CD4-positive, alpha-beta T cell treated with Interleukin-1 beta for 1 hour (primary cell): ENCODE results near the gene ZNF629.

Experiments used
- DNase-seq, 2 donors: peaks; one replicate each; pipeline ENCODE4 v3.0.0-alpha.2; 2020 to 2022

The ZNF629 gene

DNA sequence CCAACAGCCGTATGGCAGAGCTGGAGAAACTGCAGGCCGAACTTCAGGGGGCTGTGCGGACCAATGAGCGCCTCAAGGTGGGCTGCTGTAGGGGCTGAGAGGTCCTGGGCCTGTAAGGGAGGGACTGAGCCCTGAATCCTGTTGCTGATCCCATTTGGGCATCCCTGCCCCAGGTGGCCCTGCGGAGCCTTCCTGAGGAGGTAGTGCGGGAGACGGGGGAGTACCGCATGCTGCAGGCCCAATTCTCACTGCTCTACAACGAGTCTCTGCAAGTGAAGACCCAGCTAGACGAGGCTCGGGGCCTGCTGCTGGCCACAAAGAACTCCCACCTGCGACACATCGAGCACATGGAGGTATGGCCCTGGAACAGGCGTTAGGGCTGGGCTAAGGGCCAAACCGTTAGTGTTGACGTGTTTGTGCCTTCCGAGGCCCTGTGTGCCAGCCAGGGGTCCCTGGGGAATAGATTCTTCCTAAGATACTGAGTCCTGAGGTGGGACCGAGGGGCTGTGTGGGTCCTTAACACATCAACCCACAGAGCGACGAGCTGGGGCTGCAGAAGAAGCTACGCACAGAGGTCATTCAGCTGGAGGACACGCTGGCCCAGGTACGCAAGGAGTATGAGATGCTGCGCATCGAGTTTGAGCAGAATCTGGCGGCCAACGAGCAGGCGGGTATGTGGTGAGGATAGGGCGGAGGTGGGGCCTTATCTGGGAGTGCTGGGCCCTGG, 20.6 kb downstream of the ZNF629 start:
- DNase-seq = no peak

DNA sequence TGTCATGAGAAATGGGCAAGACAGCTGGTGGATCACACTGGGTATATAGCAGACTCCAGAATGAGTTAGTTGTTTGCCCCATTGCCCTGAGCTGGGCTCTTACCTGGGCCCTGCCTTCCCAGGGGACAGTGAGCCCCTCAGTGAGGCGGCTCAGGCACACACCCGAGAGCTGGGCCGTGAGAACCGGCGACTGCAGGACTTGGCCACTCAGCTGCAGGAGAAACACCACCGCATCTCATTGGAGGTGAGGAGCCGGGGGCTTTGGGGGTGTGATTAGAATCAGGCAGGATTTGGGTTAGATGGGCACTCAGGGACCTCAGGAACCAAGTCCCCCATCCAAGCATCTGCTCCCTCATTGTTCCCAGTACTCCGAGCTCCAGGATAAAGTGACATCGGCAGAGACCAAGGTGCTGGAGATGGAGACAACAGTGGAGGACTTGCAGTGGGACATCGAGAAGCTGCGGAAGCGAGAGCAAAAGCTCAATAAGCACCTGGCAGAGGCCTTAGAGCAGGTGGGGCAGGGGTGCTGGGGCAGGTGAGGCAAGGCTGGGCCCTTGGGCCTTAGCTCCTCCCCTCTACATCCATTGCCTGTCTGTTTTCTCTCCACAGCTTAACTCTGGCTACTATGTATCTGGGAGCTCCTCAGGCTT, 22.1 kb downstream of the ZNF629 start:
- no peak for DNase-seq

DNA sequence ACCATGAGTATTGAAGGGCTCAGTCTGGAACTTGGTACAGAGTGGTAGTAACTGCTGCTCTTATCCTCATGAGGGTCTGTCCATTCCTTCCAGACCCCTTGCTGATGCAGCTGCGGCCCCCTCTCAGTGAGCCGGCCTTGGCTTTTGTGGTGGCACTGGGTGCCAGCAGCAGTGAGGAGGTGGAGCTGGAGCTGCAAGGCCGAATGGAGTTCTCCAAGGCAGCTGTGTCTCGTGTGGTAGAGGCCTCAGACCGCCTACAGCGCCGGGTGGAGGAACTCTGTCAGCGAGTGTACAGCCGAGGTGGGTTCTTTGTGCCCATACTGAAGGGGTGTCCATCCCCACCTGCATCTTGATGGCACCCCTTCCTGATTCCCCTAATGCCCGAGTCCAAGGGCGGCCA, 22.9 kb downstream of the ZNF629 start:
- no peak for DNase-seq

DNA sequence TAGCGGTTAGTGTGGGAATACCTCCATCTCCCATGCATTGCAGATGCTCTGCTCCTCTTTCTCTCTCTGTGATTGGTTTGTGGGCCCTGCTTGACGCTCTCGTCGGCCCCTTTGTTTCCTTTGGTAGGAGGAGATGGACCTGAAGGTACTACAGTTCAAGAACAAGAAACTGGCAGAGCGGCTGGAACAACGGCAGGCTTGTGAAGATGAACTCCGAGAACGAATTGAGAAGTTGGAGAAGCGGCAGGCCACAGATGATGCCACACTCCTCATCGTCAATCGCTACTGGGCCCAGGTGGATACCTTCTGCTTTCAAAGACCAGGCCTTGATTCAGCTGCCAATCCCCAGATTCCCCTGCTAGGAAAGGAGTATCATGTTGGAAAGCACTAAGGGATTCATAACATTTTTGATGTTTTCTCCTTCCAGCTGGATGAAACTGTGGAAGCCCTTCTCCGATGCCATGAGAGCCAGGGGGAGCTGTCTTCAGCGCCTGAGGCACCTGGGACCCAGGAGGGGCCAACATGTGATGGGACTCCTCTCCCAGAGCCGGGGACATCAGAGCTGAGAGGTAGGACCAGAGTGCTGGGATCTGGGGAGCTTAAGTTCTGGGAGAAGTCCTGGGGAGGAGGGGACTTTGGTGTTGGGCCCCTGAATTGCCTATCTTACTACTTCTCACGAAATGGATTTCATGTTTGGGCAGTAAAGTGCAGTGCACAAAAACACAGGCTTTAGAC, 23.8 kb downstream of the ZNF629 start:
- DNase-seq = no peak

DNA sequence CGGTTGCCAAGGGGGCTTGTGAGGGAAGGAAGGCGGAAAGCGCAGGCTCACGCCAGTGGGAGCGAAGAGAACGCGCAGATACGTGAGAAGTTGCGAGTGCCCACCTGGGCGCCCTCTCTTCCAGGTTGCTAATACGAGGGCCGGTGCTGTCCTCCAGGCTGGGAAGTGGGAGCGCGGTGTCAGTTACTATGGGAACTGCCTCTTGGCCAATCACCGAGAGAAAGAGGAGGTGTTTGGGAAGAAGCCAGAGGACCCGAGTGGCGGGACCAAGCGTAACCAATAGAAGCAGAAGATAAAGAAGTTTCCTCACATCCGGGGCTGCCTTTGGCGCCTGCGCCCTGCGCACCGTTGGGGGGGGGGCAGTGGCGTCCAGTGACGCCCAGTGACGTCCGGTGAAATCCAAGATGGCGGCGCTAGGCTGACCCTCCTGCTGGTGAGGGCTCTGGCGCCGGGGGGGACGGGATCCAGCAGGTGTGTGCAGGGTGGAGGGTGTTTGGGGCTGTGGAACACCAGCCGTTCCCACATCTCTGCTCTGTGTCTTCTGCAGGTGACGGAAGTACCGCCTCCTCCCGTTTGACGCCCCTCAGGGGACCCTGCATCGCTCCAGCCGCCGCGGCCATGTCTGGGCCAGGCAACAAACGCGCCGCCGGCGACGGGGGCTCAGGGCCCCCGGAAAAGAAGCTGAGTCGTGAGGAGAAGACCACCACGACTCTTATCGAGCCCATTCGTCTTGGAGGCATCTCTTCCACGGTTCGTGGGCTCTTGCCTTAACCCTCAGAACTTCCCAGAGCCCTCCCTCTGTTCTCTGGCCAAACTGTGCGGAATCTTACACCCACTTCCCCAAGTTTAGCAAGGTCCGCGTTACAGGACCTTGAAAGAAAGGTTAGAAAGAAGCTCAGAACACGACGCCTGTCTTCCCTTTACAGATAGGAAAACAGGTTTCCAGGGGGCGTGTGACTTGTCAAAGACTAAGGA, 24.8 kb downstream of the ZNF629 start, which contains the start of the genes CFAP119 and RNF40:
Gene CFAP119, minus strand, starts transcription at position 135 of the 975 bp plus-strand sequence. CDS start 314 bp downstream, outside the sequence.
Gene RNF40, plus strand, starts transcription at position 395 of the 975 bp plus-strand sequence. Its CDS starts 224 bp downstream, at position 619.
- DNase-seq = peak; percentile 93

DNA sequence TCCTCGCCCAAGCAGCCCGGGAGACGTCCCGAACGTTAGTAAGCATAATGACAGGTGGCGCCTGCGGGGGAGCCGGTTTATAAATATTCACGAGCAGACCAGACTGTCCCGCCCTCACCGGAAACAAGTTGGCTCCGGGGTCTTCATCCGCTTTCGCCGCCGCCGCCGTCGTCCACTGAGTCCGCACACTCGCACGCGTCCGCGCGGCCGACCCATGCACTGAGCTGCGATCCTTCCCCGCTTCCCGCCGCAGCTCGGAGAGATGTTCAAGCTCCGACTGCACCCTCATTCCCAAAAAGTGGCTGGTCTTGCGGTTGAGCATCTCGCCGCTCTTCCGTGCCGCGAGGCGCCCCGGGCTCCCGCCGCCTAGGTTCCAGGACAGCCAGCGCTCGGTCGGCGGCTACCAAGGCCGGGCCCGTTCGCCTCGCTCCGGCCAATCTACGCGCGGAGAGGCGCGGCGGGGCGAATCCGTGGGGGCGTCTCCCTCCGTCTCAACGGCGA, 25.5 kb downstream of the ZNF629 start:
- peak; percentile 30 to 36 for DNase-seq

DNA sequence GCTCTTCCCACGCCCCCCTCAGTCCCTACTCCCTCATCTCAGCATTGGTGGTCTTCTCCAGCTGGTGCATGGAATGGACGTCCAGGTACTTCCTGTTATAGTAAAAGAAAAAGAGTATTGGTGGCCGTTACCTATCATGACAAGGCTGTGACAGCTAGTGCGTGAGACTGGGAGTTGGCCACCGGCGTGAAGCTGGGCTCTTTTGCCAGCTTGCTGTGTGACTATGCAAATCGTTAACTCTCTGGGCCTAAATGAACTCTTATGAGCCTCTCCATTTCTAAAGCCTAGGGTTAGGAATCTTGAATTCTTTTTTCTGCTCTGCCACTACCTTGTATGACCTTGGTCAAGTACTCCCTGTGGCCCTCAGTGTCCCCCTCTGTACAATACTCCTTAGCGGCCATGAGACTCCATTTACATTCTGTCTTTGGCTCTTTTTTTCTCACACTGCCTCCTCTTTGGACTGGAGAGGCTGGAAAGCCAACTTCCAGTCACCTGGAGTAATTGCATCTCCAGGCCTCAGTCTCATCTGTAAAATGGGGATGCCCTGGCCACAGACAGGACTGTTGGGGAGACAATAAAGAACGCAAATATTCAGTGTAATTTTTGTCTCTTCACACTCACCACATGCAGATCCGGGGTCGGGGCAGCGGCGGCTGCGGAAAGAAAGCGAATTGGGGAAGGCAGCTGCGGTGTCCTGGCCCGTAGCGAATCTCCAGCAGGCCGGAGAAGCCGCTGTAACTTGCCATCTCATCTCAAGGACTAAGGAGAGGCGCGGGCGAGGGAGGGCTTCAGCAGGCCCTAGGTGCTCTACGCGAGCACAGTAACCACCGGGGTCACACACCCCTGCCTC, 26.2 kb downstream of the ZNF629 start:
- DNase-seq = no peak

DNA sequence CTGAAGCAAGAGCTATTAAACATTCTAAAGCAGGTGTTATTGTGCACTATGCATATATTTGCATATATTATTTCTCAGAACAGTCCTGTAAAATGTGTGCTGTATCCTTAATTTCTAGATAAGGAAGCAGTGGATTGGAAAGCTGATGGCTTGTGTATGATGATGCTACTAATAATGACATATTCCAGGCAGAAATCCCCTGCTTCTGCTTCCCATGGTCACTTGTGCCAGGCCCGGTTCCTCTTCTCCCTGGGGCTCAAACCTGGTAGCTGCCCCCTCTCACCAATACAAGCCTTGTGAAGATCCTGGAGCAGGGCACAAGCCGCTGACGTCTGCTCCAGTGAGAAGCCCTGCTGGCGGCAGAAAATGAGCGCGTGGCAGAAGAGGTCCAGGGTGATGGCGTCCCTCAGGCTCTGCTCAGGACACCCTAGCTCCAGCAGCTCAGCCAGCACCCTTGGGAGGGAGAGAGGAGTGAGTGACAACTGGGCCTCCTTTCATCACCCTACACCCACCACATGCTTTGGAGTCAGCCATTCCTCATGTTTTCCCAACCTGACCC, 26.9 kb downstream of the ZNF629 start:
- no peak for DNase-seq

DNA sequence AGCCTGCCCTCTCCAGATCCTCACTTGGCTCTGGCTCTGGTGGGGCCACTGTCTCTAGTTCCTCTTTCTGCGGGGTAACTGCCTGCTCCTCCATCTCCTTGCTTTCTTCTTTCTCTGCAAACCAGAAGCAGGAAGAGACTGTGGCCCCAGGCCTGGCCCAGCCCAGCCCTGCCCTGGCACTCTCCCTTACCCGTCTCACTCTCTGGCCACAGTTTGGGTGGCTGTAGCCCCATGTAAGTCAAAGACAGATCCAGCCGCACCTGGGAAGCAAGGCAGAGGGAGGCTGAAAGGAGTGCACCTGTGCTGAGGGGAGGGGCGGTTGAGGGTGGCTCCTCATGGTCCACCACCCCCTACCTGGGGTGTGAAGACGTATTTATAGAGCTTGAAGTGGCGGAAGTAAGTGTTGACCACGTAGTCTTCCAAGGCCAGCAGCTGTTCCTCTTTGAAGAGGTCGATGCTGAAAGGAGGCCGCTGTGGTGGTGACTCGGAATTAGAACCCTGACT, 28.0 kb downstream of the ZNF629 start:
- peak in 1 of 2 donors; percentile 43 for DNase-seq

DNA sequence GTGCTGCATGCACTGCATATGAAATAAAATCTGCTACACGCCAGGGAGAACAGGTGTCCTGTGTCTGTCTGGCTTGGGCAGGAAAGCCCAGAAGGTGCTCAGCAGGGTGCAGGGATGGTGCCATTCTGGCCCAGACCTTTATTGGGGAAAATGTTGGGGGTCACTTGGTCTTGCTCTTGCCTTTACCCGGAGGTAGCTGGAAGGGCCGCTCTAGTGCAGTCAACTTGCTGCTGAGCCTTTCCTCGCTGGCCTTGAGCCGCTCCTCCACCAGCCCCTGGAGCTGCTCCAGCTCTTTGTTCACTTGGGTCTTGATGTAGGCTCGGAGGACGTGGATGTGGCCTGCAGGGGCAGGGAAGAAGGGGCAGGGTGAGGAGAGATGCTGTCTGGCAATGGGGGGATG, 29.7 kb downstream of the ZNF629 start:
- DNase-seq = no peak

DNA sequence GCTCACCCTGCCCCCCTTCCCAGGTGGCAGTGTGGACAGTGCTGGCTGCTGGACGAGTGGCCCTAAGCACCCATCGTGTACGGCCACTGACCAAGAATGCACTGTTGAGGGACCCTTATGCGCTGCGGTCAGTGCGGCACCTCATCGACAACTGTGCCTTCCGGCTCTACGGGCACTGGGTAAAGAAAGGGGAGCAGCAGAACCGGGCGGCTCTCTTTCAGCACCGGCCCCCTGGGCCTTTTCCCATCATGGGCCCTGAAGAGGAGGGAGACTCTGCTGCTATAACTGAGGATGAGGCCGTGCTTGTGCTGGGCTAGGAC, 30.3 kb downstream of the ZNF629 start:
- DNase-seq = no peak

DNA sequence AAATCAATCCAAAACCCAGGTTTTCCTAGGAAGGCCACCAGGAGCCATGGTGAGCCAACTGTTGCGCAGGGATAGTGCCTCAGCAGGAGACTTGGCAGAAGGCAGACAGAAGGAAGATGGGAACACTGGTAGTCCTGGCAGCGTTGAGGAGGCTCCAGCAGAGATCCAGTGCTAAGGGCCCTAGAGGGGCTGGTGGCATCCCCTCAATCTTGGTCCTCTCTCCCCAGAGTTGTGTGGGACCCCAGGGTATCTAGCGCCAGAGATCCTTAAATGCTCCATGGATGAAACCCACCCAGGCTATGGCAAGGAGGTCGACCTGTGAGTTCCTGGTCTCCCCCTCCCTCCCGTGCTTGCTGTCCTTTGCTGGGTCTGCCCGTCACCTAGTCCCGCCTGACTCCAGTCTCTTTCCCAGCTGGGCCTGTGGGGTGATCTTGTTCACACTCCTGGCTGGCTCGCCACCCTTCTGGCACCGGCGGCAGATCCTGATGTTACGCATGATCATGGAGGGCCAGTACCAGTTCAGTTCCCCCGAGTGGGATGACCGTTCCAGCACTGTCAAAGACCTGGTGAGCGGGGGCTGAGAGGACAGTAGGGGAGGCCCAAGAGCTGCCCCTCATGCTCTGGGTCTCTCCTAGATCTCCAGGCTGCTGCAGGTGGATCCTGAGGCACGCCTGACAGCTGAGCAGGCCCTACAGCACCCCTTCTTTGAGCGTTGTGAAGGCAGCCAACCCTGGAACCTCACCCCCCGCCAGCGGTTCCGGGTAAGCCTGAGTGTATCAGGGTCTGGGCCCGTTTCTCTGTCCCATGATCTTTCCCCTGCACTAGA, 30.8 kb downstream of the ZNF629 start:
- no peak for DNase-seq

DNA sequence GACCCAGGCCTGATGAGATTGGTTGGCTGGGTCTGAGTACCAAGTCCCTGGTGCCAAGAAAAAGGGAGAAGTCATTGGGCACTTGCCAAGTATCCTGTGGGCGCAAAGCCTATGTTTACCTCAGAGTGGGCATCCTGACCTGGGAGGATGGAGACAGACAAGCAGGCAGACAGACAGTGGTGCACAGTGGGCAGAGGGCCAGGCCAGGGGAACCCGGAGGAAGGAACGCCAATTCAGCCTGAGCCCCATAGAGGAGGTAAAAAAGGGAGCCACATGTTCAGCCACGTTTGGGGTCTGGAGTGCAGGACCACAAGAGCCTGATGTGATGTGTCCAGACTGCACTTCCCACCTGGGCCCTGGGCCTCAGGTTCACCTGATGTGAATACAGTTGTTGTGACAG, 33.4 kb downstream of the ZNF629 start:
- no peak for DNase-seq

DNA sequence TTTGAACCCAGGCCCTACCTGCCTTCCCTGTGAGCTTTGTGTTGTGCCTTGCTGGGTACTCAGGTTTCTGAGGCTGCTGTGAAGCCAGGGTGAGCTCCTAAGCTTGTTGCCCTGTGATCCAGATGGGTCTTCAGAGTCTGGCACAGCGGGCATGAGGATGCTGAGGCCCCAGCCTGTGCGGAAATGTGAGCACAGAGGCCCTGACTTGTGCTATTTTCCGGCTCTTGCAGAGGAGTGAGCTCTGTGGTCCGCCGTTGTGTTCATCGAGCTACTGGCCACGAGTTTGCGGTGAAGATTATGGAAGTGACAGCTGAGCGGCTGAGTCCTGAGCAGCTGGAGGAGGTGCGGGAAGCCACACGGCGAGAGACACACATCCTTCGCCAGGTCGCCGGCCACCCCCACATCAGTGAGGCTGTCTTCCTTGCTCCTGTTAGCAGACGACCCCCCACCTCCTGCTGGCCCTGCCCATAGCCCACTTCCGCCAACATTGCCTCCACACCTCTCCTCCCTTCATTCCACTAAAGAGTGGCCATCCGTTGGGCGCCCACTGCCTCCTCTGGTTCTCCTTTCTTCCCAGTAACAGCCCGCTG, 36.0 kb downstream of the ZNF629 start:
- no peak for DNase-seq

DNA sequence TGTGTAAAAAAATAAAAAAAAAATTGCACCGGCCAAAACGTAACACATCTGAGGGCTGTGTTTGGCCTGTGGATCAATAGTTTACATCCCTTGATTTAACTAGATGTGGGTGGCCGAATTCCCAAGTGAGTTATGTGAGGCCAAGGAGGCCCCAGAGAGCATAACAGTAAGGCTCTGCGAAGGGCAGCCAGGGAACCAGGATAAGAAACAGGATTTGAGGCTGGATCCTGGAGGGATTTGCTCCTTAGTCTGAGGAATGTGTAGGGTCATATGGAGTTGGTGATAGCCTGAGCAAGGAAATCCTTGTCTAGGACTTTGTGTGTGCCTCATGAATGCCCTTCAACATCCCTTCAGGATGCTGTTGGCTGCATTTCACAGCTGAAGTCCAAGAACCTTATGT, 36.8 kb downstream of the ZNF629 start:
- no peak for DNase-seq

DNA sequence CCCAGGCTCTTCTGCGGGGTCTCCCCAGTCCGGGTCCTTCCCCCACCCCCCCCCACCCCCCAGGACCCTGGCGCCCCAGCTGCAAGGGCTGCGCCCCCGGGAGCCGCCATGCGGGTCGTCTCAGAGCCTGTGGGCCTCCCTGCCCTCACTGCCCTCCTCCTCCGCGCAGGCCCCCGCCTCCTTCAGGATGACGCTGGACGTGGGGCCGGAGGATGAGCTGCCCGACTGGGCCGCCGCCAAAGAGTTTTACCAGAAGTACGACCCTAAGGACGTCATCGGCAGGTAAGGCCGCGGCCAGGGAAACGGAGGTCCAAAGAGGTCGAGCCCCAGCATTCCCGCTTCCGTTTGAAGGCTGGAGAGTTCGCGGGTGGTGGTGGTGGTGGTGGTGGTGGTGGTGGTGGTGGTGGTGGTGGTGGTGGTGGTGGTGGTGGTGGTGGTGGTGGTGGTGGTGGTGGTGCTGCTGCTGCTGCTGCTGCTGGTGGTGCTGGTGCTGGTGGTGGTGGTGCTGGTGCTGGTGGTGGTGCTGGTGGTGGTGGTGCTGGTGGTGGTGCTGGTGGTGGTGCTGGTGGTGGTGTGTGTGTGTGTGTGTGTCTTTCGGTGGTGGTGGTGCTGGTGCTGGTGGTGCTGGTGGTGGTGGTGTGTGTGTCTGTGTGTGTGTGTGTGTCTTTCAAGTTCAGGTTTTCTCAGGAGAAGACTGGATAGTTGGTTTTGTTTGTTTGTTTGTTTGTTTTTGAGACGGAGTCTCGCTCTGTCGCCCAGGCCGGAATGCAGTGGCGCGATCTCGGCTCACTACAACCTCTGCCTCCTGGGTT, 38.2 kb downstream of the ZNF629 start:
- peak; percentile 29 to 30 for DNase-seq

DNA sequence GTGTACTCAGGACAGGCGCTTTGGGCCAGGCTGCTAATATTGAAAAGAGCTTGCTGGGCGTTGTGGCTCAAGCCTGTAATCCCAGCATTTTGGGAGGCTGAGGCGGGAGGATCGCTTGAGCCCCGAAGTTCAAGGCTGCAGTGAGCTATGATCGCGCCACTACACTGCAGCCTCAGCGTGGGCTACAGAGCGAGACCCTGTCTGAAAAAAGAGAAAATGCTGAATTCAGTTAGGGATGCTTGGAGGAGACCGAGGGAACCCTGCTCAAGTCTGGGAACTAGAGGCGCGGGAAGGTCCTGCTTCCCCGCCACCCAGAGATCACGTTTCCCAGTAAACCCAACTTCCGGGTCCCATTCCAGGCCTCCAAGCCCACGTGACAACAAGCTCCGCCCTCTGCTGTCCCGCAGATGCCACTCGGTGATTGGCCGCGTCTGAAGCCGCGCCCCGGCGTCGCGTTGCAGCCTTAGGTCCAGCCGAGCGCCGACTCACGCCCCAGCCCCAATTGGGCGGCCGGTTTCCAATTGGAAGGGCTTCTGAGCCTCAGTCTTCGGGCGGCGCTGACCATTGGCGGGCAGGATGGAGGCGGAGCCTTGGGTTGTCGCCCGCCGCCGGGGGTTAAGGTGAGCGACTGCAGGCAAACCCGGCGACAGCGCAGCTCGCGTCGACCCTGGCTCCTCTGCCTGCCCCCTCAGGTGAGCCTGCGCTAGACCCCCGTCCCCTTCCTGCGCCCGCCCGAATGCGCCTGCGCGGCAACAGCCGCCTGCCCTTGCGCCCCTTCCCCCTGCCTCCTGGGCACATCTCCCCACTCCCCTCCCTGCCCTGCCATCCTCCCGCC, 39.0 kb downstream of the ZNF629 start, which contains the start of gene PHKG2:
Gene PHKG2, plus strand, starts transcription at position 627 of the 835 bp plus-strand sequence. CDS start 396 bp downstream, outside the sequence.
- peak; percentile 97 for DNase-seq

DNA sequence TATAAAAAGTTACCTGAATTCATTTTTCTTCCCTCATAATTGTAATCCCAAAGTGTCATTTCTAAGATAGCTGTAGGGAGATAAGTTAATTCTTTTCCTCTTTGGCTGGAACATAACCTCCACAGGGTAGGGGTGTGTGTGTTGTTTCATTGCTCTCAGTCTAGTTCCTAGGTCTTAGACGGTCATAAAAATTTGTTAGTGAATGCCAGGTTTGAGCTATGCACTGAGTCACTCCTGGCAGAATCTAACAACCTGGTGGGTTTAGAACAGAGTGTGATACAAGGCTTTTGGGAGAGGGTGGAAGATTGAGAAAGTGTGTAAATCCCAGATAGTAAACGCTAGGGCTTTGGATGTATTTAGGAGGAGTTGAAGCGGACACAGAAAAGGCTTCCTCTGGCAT, 39.7 kb downstream of the ZNF629 start:
- no peak for DNase-seq
